Liver (tissue), 9 donors: ENCODE measurements around the gene TLCD4. TPM values are rescaled to one million over a fixed set of nuclear protein-coding genes. Genes with fewer than 3 reads are reported as not detected.

ENCODE experiments used
- DNase-seq: peaks from one replicate; pipeline ENCODE4 v3.0.0-alpha.2; 2017; ENCODE audit warnings: low spot score
- H3K27ac ChIP-seq, 2 donors: one replicate each; pipeline ENCODE4 v1.7.0; 2013; ENCODE audit warnings: inconsistent platforms in 2 of 2, low read length in 2 of 2, control low read depth in 1 of 2, low read depth in 1 of 2, mild to moderate bottlenecking in 1 of 2
- H3K27me3 ChIP-seq, 4 donors: one replicate each; pipeline versions ENCODE4 v1.6.1 to v1.7.0; 2013; ENCODE audit warnings: low read length in 3 of 4, inconsistent platforms in 1 of 4, mild to moderate bottlenecking in 1 of 4, moderate library complexity in 1 of 4; ENCODE audit not compliant: control insufficient read depth in 4 of 4, insufficient read depth in 4 of 4
- H3K36me3 ChIP-seq, 4 donors: one replicate each; pipeline versions ENCODE4 v1.6.1 to v1.7.0; 2013; ENCODE audit warnings: low read length in 3 of 4, mild to moderate bottlenecking in 3 of 4, low read depth in 1 of 4, moderate library complexity in 1 of 4; ENCODE audit not compliant: control insufficient read depth in 4 of 4, insufficient read depth in 3 of 4
- H3K4me1 ChIP-seq, 4 donors: one replicate each; pipeline versions ENCODE4 v1.6.1 to v1.7.0; 2013; ENCODE audit warnings: low read length in 3 of 4, mild to moderate bottlenecking in 3 of 4, moderate library complexity in 1 of 4; ENCODE audit not compliant: control insufficient read depth in 4 of 4, insufficient read depth in 4 of 4
- H3K4me3 ChIP-seq, 3 donors: one replicate each; pipeline versions ENCODE4 v1.6.1 to v1.7.0; 2013; ENCODE audit warnings: low read length in 3 of 3, control low read depth in 1 of 3, low read depth in 1 of 3, mild to moderate bottlenecking in 1 of 3
- H3K9ac ChIP-seq, 2 donors: one replicate each; pipeline ENCODE4 v1.7.0; 2013; ENCODE audit warnings: low read length in 2 of 2, mild to moderate bottlenecking in 2 of 2, moderate library complexity in 2 of 2, control low read depth in 1 of 2, low read depth in 1 of 2
- H3K9me3 ChIP-seq, 4 donors: one replicate each; pipeline versions ENCODE4 v1.6.1 to v1.7.0; 2013; ENCODE audit warnings: low read length in 3 of 4; ENCODE audit not compliant: control insufficient read depth in 4 of 4
- EGR1 ChIP-seq, 2 donors: IDR thresholded peaks; 2 replicates each; pipeline ENCODE4 v1.6.1; 2016 to 2018; ENCODE audit warnings: antibody characterized with exemption in 2 of 2, low read depth in 2 of 2
- FOXA1 ChIP-seq: IDR thresholded peaks from 2 replicates; pipeline ENCODE4 v1.6.1; 2016; ENCODE audit warnings: antibody characterized with exemption
- FOXA2 ChIP-seq: IDR thresholded peaks from 2 replicates; pipeline ENCODE4 v1.6.1; 2016; ENCODE audit warnings: antibody characterized with exemption
- GABPA ChIP-seq, 2 donors: IDR thresholded peaks in 1 of 2; conservative IDR thresholded peaks in 1 of 2; 2 replicates each; pipeline ENCODE4 v1.6.1; 2016; ENCODE audit warnings: antibody characterized with exemption in 2 of 2, mild to moderate bottlenecking in 1 of 2, moderate library complexity in 1 of 2
- HNF4A ChIP-seq, 2 donors: conservative IDR thresholded peaks; 2 replicates each; pipeline ENCODE4 v1.6.1; 2016; ENCODE audit warnings: antibody characterized with exemption in 2 of 2, mild to moderate bottlenecking in 2 of 2
- HNF4G ChIP-seq: IDR thresholded peaks from 2 replicates; pipeline ENCODE4 v1.6.1; 2016; ENCODE audit warnings: antibody characterized with exemption
- JUND ChIP-seq, 2 donors: IDR thresholded peaks; 2 replicates each; pipeline ENCODE4 v1.6.1; 2016; ENCODE audit warnings: antibody characterized with exemption in 2 of 2
- MAX ChIP-seq: IDR thresholded peaks from 2 replicates; pipeline ENCODE4 v1.6.1; 2016; ENCODE audit warnings: antibody characterized with exemption
- NR2F2 ChIP-seq: IDR thresholded peaks from 2 replicates; pipeline ENCODE4 v1.6.1; 2016; ENCODE audit warnings: antibody characterized with exemption
- RAD21 ChIP-seq, 2 donors: IDR thresholded peaks; 2 replicates each; pipeline ENCODE4 v1.6.1; 2016; ENCODE audit warnings: antibody characterized with exemption in 2 of 2, mild to moderate bottlenecking in 2 of 2
- REST ChIP-seq: IDR thresholded peaks from 2 replicates; pipeline ENCODE4 v1.6.1; 2016; ENCODE audit warnings: antibody characterized with exemption, mild to moderate bottlenecking
- YY1 ChIP-seq: IDR thresholded peaks from 2 replicates; pipeline ENCODE4 v1.6.1; 2016; ENCODE audit warnings: antibody characterized with exemption, mild to moderate bottlenecking
- WGBS: extraction: QIAGEN DNeasy Blood & Tissue Kit; methylation state at CpG from one replicate; pipeline ENCODE4 v1.1.7; 2013; 5-methylcytosine and 5-hydroxymethylcytosine counted together
- polyA plus RNA-seq, 2 donors: library from polyadenylated mRNA; stranded (reverse) in 1 of 2; unstranded in 1 of 2; fragments of 200-250 nt in 1 of 2; fragments of >200 nt in 1 of 2; fragmentation: Nextera tagmentation in 1 of 2; extraction: Ambion mirVana in 1 of 2; gene quantifications; one replicate each; pipeline versions ENCODE4 v1.2.1 to v1.2.3, GENCODE V29; 2013 to 2015
- total RNA-seq, 2 donors: library from RNA; depleted of rRNA; stranded (reverse); fragments of >200 nt; gene quantifications; one replicate each; pipeline ENCODE4 v1.2.3, GENCODE V29; 2014
- TF ChIP-seq, protein P1 (sequence below): IDR thresholded peaks from 2 replicates; pipeline ENCODE4 v1.6.1; 2016; ENCODE audit warnings: antibody characterized with exemption
- TF ChIP-seq, protein P2 (sequence below): fragments of 150-350 bp; IDR thresholded peaks from 2 replicates; pipeline ENCODE4 v1.5.1; 2017; ENCODE audit warnings: improper control_type of control experiment, low read depth, low read length; ENCODE audit not compliant: missing input control
- TF ChIP-seq, protein P3 (sequence below): IDR thresholded peaks from 2 replicates; pipeline ENCODE4 v1.6.1; 2016; ENCODE audit warnings: antibody characterized with exemption
- donor health status: healthy.
- donor health status: healthy.
- donor health status: healthy.
- donor health status: healthy.
- donor health status: healthy.

Gene TLCD4
- total and polyA plus RNA-seq, 4 donors = 24.9 to 131 (median 85.6) TPM

- peaks cover 0 to 12% (median 10%) of the 10 kb centered on the region in 4 donors for H3K4me1 ChIP-seq
- H3K9me3 ChIP-seq = no peaks in the 10 kb centered on the region
- DNase-seq = no peak
- no peak overlapping the region for H3K4me3 ChIP-seq
- 5% methylated on average over 1 of the region's 1 CpG for WGBS
- no peak overlapping the region for H3K9ac ChIP-seq
- no peak overlapping the region for H3K27ac ChIP-seq
- no peaks in the 10 kb centered on the region for H3K36me3 ChIP-seq
- no peaks in the 10 kb centered on the region for H3K27me3 ChIP-seq
- TF ChIP-seq, protein P1, sequence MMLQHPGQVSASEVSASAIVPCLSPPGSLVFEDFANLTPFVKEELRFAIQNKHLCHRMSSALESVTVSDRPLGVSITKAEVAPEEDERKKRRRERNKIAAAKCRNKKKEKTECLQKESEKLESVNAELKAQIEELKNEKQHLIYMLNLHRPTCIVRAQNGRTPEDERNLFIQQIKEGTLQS = no peak
- TF ChIP-seq EGR1 (IDR thresholded peaks at IDR 0.05; ENCODE audit: low read depth in 2 of 2) = no peak
- TF ChIP-seq FOXA1 = no peak
- TF ChIP-seq FOXA2 = no peak
- no peak for TF ChIP-seq REST
- TF ChIP-seq RAD21 (IDR thresholded peaks at IDR 0.05) = no peak
- TF ChIP-seq MAX = no peak
Measured at GRCh38 chr1:95093296-95093695, 23.9 kb upstream of the TLCD4 start.

DNA sequence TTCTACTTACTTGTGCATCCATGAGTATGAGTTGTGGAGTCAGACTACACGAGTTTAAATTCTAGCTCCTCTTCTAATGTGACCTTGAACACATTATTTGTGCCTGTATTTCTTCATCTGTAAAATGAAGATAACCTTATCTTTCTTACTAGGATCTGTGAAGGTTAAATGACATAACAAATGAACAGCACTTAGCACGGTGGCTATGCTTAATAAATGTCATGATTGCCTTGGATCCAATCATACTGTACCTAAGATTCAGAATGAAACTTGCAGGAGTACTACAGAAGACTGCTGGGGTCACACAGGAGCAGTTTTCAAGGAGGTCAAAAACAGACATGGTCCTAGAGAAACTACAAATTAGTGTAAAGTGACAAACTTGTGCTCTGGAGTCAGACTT lies 22.2 kb upstream of the TLCD4 start:
- H3K27me3 ChIP-seq = no peaks in the 10 kb centered on the region
- DNase-seq = no peak
- 66% methylated on average over 2 of the region's 2 CpGs for WGBS
- H3K4me1 ChIP-seq = peaks cover 0 to 12% (median 10%) of the 10 kb centered on the region in 4 donors
- H3K4me3 ChIP-seq = no peak overlapping the region
- TF ChIP-seq, protein P2, sequence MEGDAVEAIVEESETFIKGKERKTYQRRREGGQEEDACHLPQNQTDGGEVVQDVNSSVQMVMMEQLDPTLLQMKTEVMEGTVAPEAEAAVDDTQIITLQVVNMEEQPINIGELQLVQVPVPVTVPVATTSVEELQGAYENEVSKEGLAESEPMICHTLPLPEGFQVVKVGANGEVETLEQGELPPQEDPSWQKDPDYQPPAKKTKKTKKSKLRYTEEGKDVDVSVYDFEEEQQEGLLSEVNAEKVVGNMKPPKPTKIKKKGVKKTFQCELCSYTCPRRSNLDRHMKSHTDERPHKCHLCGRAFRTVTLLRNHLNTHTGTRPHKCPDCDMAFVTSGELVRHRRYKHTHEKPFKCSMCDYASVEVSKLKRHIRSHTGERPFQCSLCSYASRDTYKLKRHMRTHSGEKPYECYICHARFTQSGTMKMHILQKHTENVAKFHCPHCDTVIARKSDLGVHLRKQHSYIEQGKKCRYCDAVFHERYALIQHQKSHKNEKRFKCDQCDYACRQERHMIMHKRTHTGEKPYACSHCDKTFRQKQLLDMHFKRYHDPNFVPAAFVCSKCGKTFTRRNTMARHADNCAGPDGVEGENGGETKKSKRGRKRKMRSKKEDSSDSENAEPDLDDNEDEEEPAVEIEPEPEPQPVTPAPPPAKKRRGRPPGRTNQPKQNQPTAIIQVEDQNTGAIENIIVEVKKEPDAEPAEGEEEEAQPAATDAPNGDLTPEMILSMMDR = no peak
- TF ChIP-seq JUND (IDR thresholded peaks at IDR 0.05) (no peak), HNF4A (conservative IDR thresholded peaks at IDR 0.05) (no peak)
- no peak overlapping the region for H3K27ac ChIP-seq
- H3K9ac ChIP-seq = no peak overlapping the region
- no peaks in the 10 kb centered on the region for H3K36me3 ChIP-seq
- no peaks in the 10 kb centered on the region for H3K9me3 ChIP-seq

- Histone ChIP-seq H3K36me3 (no peaks in the 10 kb centered on the region), H3K4me1 (peaks cover 0 to 12% (median 10%) of the 10 kb centered on the region in 4 donors), H3K9me3 (no peaks in the 10 kb centered on the region), H3K27me3 (no peaks in the 10 kb centered on the region), H3K4me3 (no peak overlapping the region), H3K27ac (peak overlapping the region; percentile 74 to 94), H3K9ac (no peak overlapping the region)
- no peak for DNase-seq
- 16% methylated on average over 2 of the region's 2 CpGs for WGBS
- TF ChIP-seq, protein P2 = no peak
- TF ChIP-seq JUND (IDR thresholded peaks at IDR 0.05) (peak; percentile 45 to 53), YY1 (no peak), GABPA (IDR thresholded peaks at IDR 0.05 in 1 of 2, conservative IDR thresholded peaks at IDR 0.05 in 1 of 2) (no peak), NR2F2 (no peak), HNF4G (peak; percentile 32)
- TF ChIP-seq, protein P3, sequence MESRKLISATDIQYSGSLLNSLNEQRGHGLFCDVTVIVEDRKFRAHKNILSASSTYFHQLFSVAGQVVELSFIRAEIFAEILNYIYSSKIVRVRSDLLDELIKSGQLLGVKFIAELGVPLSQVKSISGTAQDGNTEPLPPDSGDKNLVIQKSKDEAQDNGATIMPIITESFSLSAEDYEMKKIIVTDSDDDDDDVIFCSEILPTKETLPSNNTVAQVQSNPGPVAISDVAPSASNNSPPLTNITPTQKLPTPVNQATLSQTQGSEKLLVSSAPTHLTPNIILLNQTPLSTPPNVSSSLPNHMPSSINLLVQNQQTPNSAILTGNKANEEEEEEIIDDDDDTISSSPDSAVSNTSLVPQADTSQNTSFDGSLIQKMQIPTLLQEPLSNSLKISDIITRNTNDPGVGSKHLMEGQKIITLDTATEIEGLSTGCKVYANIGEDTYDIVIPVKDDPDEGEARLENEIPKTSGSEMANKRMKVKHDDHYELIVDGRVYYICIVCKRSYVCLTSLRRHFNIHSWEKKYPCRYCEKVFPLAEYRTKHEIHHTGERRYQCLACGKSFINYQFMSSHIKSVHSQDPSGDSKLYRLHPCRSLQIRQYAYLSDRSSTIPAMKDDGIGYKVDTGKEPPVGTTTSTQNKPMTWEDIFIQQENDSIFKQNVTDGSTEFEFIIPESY = no peak
Measured at GRCh38 chr1:95095833-95096217, 21.3 kb upstream of the TLCD4 start.
